Inflammatory macrophage treated with lipopolysaccharide for 4 hours (primary cell): ENCODE results near the gene AP5S1.

ENCODE experiments used
- DNase-seq: peaks from one replicate; pipeline ENCODE4 v3.0.0-alpha.2; 2020

The AP5S1 gene

DNA sequence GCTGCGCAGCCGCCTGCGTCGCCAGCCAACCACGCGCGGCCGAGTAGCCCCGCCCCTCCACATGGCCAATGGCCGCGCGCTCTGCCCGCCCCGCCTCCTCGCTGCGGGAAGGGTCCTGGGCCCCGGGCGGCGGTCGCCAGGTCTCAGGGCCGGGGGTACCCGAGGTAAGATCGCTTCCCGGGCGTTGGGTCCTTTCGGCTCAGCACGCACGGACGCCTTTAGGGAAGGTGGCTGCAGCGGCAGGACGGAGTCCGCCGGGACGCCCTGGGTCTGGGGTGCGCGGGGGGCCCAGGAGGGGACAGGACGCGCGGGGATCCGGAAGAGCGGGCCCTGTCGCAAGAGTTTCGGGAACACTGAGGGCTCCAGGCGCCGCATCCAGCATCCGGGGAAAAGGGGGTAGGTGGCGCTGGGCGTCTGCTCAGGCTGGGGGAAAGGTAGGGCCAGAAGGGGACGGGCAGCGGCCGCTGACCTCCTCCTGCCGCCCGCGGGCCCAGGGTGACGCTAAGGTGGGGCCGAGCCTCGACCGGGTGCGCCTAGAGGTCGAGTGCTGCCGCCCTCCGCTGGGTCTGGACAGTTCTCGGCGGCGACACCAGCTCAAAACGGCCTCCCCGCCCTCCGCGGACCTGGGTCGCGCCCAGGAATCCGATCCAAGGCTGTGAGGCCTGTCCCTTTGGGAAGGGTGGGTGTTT is 26.5 kb downstream of the AP5S1 start, which contains the start of gene MAVS:
Gene MAVS (plus strand): TSS at position 95 of the 689 bp plus-strand sequence. CDS start 7,791 bp downstream, outside the sequence.
- DNase-seq = peak; percentile 86

DNA sequence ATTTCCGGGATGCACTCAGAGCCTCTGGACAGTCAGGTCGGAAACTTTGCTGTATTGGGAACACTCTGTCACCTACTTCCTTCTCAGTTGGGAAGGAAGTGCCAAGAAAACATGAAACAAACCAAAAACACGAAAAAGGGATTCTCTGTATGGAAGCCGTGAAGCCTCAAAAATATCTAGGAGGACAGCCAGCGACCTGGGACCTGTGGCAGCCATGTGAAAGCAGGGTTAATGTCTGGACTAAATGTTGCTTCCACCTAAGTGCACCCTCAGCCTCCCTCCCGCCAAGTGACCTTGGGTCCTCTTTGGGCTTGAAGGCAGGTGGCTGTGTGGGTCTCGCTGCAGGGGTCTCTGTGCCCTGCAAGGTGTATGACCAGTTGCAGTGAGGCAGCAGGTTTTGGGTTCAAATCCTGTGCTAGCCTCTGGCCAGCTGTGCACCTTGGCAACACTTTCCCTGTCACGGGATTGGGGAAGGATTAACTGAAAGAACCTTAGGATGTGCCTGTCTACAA is 27.1 kb downstream of the AP5S1 start:
- no peak for DNase-seq

- no peak for DNase-seq
These were observed 28.2 kb downstream of the AP5S1 start for GRCh38 chr20:3848565-3848964.

- peak; percentile 13 for DNase-seq
These were observed 34.1 kb downstream of the AP5S1 start for GRCh38 chr20:3854462-3854871.

DNA sequence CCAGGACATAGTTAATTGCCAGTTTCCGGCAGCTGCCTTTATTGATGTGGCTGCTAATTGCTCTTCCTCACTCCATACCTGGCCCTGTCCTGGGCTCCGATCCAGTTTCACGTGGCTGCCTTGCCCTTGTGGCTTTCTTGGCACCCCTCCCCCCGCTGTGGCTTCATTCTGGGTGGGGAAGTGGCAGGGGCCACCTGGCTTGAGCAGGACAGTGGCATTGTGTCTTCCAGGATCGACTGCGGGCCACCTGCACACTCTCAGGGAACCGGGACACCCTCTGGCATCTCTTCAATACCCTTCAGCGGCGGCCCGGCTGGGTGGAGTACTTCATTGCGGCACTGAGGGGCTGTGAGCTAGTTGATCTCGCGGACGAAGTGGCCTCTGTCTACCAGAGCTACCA is 37.1 kb downstream of the AP5S1 start:
- DNase-seq = no peak

DNA sequence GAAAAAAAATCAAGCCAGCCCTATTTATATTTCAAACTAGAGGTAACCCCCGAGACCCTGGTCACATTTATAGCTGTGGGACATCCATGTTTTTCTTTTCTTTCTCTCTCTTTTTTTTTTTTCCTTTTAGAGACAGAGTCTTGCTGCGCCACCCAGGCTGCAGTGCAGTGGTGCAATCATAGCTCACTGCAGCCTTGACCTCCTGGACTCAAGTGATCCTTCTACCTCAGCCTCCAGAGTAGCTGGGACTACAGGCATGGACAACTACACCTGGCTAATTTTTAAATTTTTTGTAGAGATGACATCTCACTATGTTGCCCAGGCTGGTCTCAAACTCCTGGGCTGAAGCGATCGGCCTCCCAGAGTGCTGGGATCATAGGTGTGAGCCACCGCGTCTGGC is 38.3 kb downstream of the AP5S1 start:
- DNase-seq = no peak

GRCh38 chr20:3861191-3861590 is 40.8 kb downstream of the AP5S1 start:
- no peak for DNase-seq

DNA sequence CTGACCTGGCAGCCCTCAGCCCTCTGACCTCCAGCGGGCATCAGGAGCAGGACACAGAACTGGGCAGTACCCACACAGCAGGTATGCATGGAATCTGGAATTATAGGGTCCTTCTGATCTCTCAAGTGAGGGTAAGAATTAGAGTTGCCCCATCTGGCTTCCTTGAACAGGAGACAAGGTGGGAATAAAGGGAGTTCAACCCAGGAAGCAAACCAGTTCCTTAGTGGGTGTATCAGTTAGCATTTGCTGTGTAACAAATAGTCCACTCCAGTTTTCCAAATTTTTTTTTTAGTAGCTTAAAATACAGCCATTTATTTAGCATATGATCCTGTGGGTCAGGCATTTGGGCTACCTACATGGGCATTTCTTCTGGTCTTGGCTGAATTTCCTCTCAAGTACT is 42.0 kb downstream of the AP5S1 start:
- DNase-seq = no peak

DNA sequence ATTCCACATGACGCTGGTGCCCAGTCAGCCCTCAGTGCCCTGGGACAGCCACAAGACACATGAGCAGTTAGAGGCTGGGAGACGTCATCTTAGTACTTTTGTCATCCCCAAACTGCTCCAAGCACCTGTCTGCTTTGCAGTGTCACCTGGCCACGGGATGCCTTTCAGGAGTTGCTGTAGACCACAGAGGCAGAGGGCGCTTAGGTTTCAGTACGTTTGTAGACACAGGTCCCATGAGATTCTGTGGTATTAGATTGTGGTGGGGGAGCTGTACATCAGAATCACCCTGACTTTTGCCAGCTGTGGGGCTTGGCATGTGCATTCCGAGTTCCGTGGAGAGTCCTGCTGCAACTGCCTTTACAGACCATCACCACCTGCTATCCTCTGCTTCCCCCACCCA is 43.0 kb downstream of the AP5S1 start:
- DNase-seq = no peak

DNA sequence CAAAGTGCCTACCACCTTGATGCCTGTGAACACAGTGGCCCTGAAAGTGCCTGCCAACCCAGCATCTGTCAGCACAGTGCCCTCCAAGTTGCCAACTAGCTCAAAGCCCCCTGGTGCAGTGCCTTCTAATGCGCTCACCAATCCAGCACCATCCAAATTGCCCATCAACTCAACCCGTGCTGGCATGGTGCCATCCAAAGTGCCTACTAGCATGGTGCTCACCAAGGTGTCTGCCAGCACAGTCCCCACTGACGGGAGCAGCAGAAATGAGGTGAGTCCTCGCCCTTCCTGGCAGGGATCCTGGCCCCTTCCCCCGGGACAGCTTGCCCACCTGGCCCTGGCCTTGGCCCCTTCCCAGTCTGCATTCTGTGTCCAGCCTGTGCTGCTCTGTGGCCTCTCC is 44.2 kb downstream of the AP5S1 start:
- DNase-seq = no peak

GRCh38 chr20:3865152-3865886 is 45.0 kb downstream of the AP5S1 start:
- no peak for DNase-seq

- DNase-seq = no peak
These were observed 45.6 kb downstream of the AP5S1 start for GRCh38 chr20:3865887-3866407.

GRCh38 chr20:3866464-3866863 is 46.1 kb downstream of the AP5S1 start:
- DNase-seq = no peak

DNA sequence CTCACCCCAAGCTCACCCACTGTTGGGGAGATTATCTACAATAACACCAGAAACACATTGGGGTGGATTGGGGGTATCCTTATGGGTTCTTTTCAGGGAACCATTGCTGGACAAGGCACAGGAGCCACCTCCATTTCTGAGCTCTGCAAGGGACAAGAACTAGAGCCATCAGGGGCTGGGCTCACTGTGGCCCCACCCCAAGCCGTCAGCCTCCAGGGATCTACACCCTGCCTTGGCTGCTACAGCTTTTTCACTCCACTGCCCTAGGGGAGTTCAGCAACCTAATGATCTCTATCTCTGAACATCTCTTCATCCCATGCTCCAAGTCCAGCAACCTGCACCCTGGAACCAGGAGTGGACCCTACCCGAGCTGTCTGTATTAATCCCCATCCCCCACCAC is 47.5 kb downstream of the AP5S1 start:
- DNase-seq = no peak

GRCh38 chr20:3869839-3870634 is 49.7 kb downstream of the AP5S1 start:
- no peak for DNase-seq

DNA sequence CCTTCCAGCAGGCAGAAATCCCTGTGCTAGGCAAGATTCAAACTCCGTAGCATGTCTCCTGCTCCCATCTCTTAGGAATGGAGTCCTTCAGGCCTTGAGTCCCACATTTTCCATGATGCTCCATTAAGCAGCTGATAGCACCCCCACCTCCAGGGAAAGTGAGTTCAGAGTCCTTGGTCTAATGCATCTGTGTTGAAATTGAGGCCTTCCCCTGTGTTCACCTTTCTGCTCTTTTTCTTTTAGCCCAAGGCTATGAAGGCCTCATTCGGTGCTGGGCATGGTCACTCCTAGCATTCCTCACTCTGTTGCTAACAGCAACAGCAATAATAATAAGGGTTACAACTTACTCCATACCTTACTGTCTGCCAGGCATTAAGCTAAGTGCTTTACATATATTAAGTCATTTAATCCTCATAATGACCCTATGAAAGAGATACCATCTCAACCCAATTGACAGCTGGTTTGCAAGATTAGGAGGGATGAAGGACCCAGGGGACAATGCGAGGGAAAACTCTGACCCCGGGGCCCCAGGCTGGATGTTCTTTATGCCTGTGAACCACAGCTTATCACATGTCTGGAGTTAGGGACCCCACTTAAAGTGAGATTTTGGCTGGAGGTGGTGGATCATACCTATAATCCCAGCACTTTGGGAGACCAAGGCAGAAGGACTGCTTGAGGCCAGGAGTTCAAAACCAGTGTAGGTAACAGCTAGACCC is 51.4 kb downstream of the AP5S1 start:
- no peak for DNase-seq

DNA sequence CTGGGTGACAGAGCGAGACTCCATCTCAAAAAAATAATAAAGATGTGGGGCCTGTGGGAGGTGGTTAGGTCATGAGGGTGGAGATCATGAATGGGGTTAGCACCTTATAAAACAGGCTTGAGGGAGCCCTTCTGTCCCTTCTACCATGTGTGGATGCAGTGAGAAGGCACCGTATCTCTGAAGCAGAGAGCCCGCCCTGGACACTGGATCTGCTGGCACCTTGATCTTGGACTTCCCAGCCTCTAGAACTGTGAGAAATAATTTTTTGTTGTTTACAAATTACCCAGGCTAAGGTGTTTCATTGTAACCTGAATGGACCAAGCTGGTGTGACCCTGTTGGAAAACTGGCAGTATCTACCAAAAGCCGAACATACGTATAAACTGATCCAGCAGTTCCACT is 53.2 kb downstream of the AP5S1 start:
- no peak for DNase-seq

GRCh38 chr20:3874194-3874844 is 54.0 kb downstream of the AP5S1 start:
- DNase-seq = no peak

DNA sequence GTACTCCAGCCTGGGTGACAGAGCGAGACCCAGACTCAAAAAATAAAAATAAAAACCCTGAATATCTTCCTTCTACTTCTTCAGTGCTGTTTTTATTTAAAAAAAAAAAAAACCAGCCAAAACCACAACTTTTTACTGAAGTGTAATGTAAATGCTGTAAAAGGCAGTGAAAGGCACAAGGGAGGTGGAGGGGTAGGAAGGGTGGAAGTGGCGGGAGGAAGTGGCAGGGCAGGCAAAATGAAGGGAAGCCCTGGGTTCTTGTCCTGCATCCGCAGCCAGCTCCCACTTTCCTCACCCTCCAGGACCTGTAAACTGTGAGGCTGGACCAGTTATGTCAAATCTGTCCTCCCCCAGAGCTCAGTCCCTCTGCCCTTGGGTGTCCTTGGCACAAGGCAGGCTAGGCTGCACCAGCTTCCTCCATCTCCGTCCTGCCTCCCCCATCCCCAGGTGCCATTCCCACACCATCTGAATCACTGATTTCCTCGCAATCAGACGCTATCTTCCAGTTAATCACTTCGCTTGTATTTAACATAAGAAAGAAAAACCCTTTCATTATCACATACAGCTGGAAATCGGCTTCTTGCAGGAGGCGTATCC is 55.1 kb downstream of the AP5S1 start:
- DNase-seq = no peak

GRCh38 chr20:3876000-3876399 is 55.7 kb downstream of the AP5S1 start:
- no peak for DNase-seq

GRCh38 chr20:3876676-3877075 is 56.3 kb downstream of the AP5S1 start:
- DNase-seq = no peak
